ENCODE measurements around the gene SLC16A2.
"Not testable (repeated sequence)": the region's sequence is repeated elsewhere in the genome, so short reads cannot be mapped to it uniquely, and the experiment has no call there.

The SLC16A2 gene

DNA sequence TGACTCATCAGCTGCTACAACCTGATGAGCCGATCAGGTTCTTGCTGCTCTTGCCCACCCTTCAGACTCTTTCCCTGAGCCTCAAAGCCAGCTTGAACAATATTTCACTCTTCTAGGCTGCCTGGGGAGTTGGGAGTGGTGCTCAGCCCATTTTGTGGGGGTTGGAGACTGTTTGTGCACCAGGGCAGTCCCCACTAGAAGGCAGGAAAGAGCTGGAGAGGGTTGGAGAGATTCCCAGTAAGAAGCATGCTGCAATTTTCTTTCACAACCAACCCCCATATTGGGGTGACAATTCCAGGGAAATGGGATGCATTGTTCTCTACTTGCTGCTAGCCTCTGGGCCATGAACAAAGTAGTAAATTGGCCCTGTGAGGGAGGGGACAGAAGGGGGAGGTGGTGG is 44.1 kb downstream of the SLC16A2 start:
- no peaks in the 10 kb centered on the region for H3K9me3 ChIP-seq (ENCODE audit: insufficient read depth, low read length)
- H4K20me1 ChIP-seq (ENCODE audit: insufficient read depth, low read length): no peaks in the 10 kb centered on the region
- no peak overlapping the region for H2AFZ ChIP-seq (ENCODE audit: low read depth, low read length)

DNA sequence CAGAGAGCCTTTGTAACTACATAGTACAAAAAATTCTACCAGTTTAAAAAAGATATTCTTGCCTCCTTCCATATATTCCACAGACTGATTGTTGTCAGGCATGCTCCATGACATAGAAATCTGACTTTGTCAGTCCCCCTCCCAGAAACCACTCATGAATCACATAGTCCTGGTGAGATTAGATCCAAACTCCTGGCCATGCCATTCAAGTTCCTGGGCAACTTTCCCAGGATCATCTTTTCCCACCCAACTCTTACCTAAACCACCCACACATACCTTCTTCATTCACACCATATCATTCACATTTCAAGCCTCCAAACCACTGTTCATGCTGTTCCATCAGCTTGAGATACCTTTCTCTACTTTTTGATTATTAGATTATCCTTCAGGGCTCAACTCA is 46.4 kb downstream of the SLC16A2 start:
- no peaks in the 10 kb centered on the region for H3K9me3 ChIP-seq (ENCODE audit: insufficient read depth, low read length)
- H3K27me3 ChIP-seq (ENCODE audit: low read depth, low read length): no peaks in the 10 kb centered on the region

More for the DNA sequence above, 44.1 kb downstream of the SLC16A2 start:
- TF ChIP-seq CTCF (IDR thresholded peaks at IDR 0.05; ENCODE audit: low read depth, low read length) (no peak), EZH2phosphoT487 (IDR thresholded peaks at IDR 0.05; ENCODE audit: low read depth) (no peak)
- Histone ChIP-seq H3K27me3 (ENCODE audit: low read depth, low read length) (no peaks in the 10 kb centered on the region), H3K4me1 (ENCODE audit: low read length) (no peaks in the 10 kb centered on the region), H3K27ac (ENCODE audit: low read length) (no peak overlapping the region), H3K79me2 (ENCODE audit: low read length) (no peaks in the 10 kb centered on the region), H3K4me2 (ENCODE audit: low read length) (no peak overlapping the region), H3K36me3 (replicated peaks; ENCODE audit: low read depth, low read length) (no peaks in the 10 kb centered on the region), H3K4me3 (ENCODE audit: low read length) (no peak overlapping the region), H3K9ac (ENCODE audit: low read length) (no peak overlapping the region)

DNA sequence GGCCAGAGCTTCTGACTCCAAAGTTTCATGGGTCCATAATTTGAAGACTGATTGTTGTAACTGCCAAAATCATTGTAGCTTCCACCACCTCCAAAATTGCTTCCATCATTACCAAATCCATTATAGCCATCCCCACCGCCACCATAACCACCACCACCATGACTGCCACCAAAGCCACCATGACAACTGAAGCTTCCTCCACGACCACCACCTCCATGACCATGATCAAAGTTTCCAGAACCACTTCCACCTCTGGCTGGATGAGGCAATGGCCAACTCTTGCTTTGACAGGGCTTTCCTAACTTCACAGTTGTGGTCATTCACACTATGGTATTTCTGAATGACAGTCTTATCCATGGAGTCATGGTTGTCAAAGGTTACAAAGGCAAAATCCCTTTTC is 51.8 kb downstream of the SLC16A2 start:
- H4K20me1 ChIP-seq (ENCODE audit: insufficient read depth, low read length); H3K9ac ChIP-seq (ENCODE audit: low read length); H3K9me3 ChIP-seq (ENCODE audit: insufficient read depth, low read length); H3K27me3 ChIP-seq (ENCODE audit: low read depth, low read length); H3K79me2 ChIP-seq (ENCODE audit: low read length); H3K4me1 ChIP-seq (ENCODE audit: low read length); H2AFZ ChIP-seq (ENCODE audit: low read depth, low read length); H3K27ac ChIP-seq (ENCODE audit: low read length); H3K4me3 ChIP-seq (ENCODE audit: low read length); H3K4me2 ChIP-seq (ENCODE audit: low read length); H3K36me3 ChIP-seq (replicated peaks; ENCODE audit: low read depth, low read length): not testable (repeated sequence)

More for the DNA sequence above, 46.4 kb downstream of the SLC16A2 start:
- H3K79me2 ChIP-seq (ENCODE audit: low read length): no peaks in the 10 kb centered on the region
- no peak overlapping the region for H2AFZ ChIP-seq (ENCODE audit: low read depth, low read length)
- no peak for TF ChIP-seq EZH2phosphoT487 (IDR thresholded peaks at IDR 0.05; ENCODE audit: low read depth)
- TF ChIP-seq CTCF (IDR thresholded peaks at IDR 0.05; ENCODE audit: low read depth, low read length): no peak
- H3K36me3 ChIP-seq (replicated peaks; ENCODE audit: low read depth, low read length): no peaks in the 10 kb centered on the region
- no peaks in the 10 kb centered on the region for H4K20me1 ChIP-seq (ENCODE audit: insufficient read depth, low read length)
- H3K9ac ChIP-seq (ENCODE audit: low read length): no peak overlapping the region
- H3K4me3 ChIP-seq (ENCODE audit: low read length): no peak overlapping the region
- H3K27ac ChIP-seq (ENCODE audit: low read length): no peak overlapping the region
- H3K4me2 ChIP-seq (ENCODE audit: low read length): no peak overlapping the region
- no peaks in the 10 kb centered on the region for H3K4me1 ChIP-seq (ENCODE audit: low read length)

GRCh38 chrX:74490247-74490646 is 69.0 kb downstream of the SLC16A2 start:
- Histone ChIP-seq H3K9ac (ENCODE audit: low read length) (no peak overlapping the region), H3K4me2 (ENCODE audit: low read length) (no peak overlapping the region), H3K36me3 (replicated peaks; ENCODE audit: low read depth, low read length) (no peaks in the 10 kb centered on the region), H3K9me3 (ENCODE audit: insufficient read depth, low read length) (no peaks in the 10 kb centered on the region), H4K20me1 (ENCODE audit: insufficient read depth, low read length) (no peaks in the 10 kb centered on the region), H3K4me1 (ENCODE audit: low read length) (peaks cover 5% of the 10 kb centered on the region; the same call in 1 of the 2 replicates), H3K27ac (ENCODE audit: low read length) (no peak overlapping the region), H2AFZ (ENCODE audit: low read depth, low read length) (no peak overlapping the region), H3K4me3 (ENCODE audit: low read length) (no peak overlapping the region), H3K79me2 (ENCODE audit: low read length) (no peaks in the 10 kb centered on the region), H3K27me3 (ENCODE audit: low read depth, low read length) (no peaks in the 10 kb centered on the region)
- TF ChIP-seq CTCF (IDR thresholded peaks at IDR 0.05; ENCODE audit: low read depth, low read length): no peak
- no peak for TF ChIP-seq EZH2phosphoT487 (IDR thresholded peaks at IDR 0.05; ENCODE audit: low read depth)

- H3K27me3 ChIP-seq (ENCODE audit: low read depth, low read length): no peaks in the 10 kb centered on the region
- TF ChIP-seq CTCF (IDR thresholded peaks at IDR 0.05; ENCODE audit: low read depth, low read length) (peak; percentile 48), EZH2phosphoT487 (IDR thresholded peaks at IDR 0.05; ENCODE audit: low read depth) (no peak)
- no peak overlapping the region for H2AFZ ChIP-seq (ENCODE audit: low read depth, low read length)
- no peaks in the 10 kb centered on the region for H4K20me1 ChIP-seq (ENCODE audit: insufficient read depth, low read length)
- no peaks in the 10 kb centered on the region for H3K79me2 ChIP-seq (ENCODE audit: low read length)
- peaks cover 5% of the 10 kb centered on the region; the same call in 1 of the 2 replicates for H3K4me1 ChIP-seq (ENCODE audit: low read length)
- no peak overlapping the region for H3K4me2 ChIP-seq (ENCODE audit: low read length)
- no peak overlapping the region for H3K9ac ChIP-seq (ENCODE audit: low read length)
- no peak overlapping the region for H3K4me3 ChIP-seq (ENCODE audit: low read length)
- H3K9me3 ChIP-seq (ENCODE audit: insufficient read depth, low read length): no peaks in the 10 kb centered on the region
- no peak overlapping the region for H3K27ac ChIP-seq (ENCODE audit: low read length)
- no peaks in the 10 kb centered on the region for H3K36me3 ChIP-seq (replicated peaks; ENCODE audit: low read depth, low read length)
These were observed 71.5 kb downstream of the SLC16A2 start for GRCh38 chrX:74492720-74493201.

All from OCI-LY3 (cell line).